ENCODE measurements around the gene EIF5. TPM values are rescaled to one million over a fixed set of nuclear protein-coding genes. Genes with fewer than 3 reads are reported as not detected.

Gene EIF5
- total and polyA plus RNA-seq, 2 experiments from 2014 or later = 194 to 634 TPM

- H3K27me3 ChIP-seq (ENCODE audit: insufficient read depth) = no peaks in the 10 kb centered on the region
- TF ChIP-seq EZH2 (IDR thresholded peaks at IDR 0.05; ENCODE audit: low read depth, unreplicated experiment) (no peak), CREB1 (CRISPR knock-in tag; IDR thresholded peaks at IDR 0.05; ENCODE audit: low read depth) (no peak)
- H4K20me1 ChIP-seq (replicated peaks; ENCODE audit: insufficient read depth) = no peaks in the 10 kb centered on the region
- no peak for ATAC-seq
- no peaks in the 10 kb centered on the region for H3K79me2 ChIP-seq (replicated peaks; ENCODE audit: insufficient read depth)
- Mint-ChIP-seq H3K4me1 (no peaks in the 10 kb centered on the region), H3K27me3 (ENCODE audit: insufficient read depth, low read depth, poor library complexity) (peaks cover 3% of the 10 kb centered on the region), H3K36me3 (ENCODE audit: low read depth) (no peaks in the 10 kb centered on the region), H3K4me3 (no peak overlapping the region), H3K9me3 (no peaks in the 10 kb centered on the region), H3K27ac (no peak overlapping the region)
- H3K4me1 ChIP-seq (ENCODE audit: insufficient read depth) = no peaks in the 10 kb centered on the region
- no peaks in the 10 kb centered on the region for H3K36me3 ChIP-seq (ENCODE audit: insufficient read depth)
- no peaks in the 10 kb centered on the region for H3K9me2 ChIP-seq (ENCODE audit: insufficient read depth)
- no peaks in the 10 kb centered on the region for H3F3A ChIP-seq (replicated peaks; ENCODE audit: low read depth)
- no peak overlapping the region for H3K4me2 ChIP-seq
- H3K4me3 ChIP-seq = no peak overlapping the region
- H2AFZ ChIP-seq = no peak overlapping the region
- no peak for DNase-seq (ENCODE audit: low spot score)
- H3K27ac ChIP-seq (ENCODE audit: low read depth) = no peak overlapping the region
Observed at GRCh38 chr14:103304706-103305105, 29.3 kb upstream of the EIF5 start.

- Histone ChIP-seq H2AFZ (no peak overlapping the region), H3K79me2 (replicated peaks; ENCODE audit: insufficient read depth) (no peaks in the 10 kb centered on the region), H3K4me1 (ENCODE audit: insufficient read depth) (no peaks in the 10 kb centered on the region), H3K27ac (ENCODE audit: low read depth) (no peak overlapping the region), H3K9me2 (ENCODE audit: insufficient read depth) (no peaks in the 10 kb centered on the region), H3F3A (replicated peaks; ENCODE audit: low read depth) (no peaks in the 10 kb centered on the region), H3K4me3 (no peak overlapping the region), H3K4me2 (no peak overlapping the region), H3K27me3 (ENCODE audit: insufficient read depth) (no peaks in the 10 kb centered on the region), H4K20me1 (replicated peaks; ENCODE audit: insufficient read depth) (no peaks in the 10 kb centered on the region), H3K36me3 (ENCODE audit: insufficient read depth) (no peaks in the 10 kb centered on the region)
- Mint-ChIP-seq H3K4me3 (no peak overlapping the region), H3K4me1 (0 out of 3 replicates have a peak, but pooled peaks cover under 1% of the 10 kb centered on the region), H3K27ac (no peak overlapping the region), H3K27me3 (ENCODE audit: insufficient read depth, low read depth, poor library complexity) (no peaks in the 10 kb centered on the region), H3K36me3 (ENCODE audit: low read depth) (no peaks in the 10 kb centered on the region), H3K9me3 (no peaks in the 10 kb centered on the region)
- no peak for TF ChIP-seq ETS1 (IDR thresholded peaks at IDR 0.05)
- no peak for TF ChIP-seq CREB1 (CRISPR knock-in tag; IDR thresholded peaks at IDR 0.05; ENCODE audit: low read depth)
- TF ChIP-seq, protein P1, sequence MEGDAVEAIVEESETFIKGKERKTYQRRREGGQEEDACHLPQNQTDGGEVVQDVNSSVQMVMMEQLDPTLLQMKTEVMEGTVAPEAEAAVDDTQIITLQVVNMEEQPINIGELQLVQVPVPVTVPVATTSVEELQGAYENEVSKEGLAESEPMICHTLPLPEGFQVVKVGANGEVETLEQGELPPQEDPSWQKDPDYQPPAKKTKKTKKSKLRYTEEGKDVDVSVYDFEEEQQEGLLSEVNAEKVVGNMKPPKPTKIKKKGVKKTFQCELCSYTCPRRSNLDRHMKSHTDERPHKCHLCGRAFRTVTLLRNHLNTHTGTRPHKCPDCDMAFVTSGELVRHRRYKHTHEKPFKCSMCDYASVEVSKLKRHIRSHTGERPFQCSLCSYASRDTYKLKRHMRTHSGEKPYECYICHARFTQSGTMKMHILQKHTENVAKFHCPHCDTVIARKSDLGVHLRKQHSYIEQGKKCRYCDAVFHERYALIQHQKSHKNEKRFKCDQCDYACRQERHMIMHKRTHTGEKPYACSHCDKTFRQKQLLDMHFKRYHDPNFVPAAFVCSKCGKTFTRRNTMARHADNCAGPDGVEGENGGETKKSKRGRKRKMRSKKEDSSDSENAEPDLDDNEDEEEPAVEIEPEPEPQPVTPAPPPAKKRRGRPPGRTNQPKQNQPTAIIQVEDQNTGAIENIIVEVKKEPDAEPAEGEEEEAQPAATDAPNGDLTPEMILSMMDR (conservative IDR thresholded peaks at IDR 0.05; ENCODE audit: low read depth in 2 of 2) = no peak
- TF ChIP-seq JUNB (IDR thresholded peaks at IDR 0.05; ENCODE audit: unreplicated experiment) = no peak
- no peak for TF ChIP-seq POLR2AphosphoS5 (IDR thresholded peaks at IDR 0.05; ENCODE audit: low read depth)
- no peak for TF ChIP-seq EZH2phosphoT487 (IDR thresholded peaks at IDR 0.05; ENCODE audit: unreplicated experiment)
- no peak for TF ChIP-seq NANOG (IDR thresholded peaks at IDR 0.05; ENCODE audit: borderline replicate concordance)
- no peak for TF ChIP-seq ZNF331 (CRISPR knock-in tag; IDR thresholded peaks at IDR 0.05; ENCODE audit: low read depth)
- ATAC-seq (no peak), DNase-seq (ENCODE audit: low spot score) (no peak)
Observed at GRCh38 chr14:103308717-103309616, 25.1 kb upstream of the EIF5 start.
